HUES48 (cell line): ENCODE data around the gene REG3A.
A peak's percentile ranks its signal among the peaks of the same experiment; 100 is the strongest.

Experiments used
- H3K27ac ChIP-seq: one replicate; pipeline ENCODE4 v1.7.0; 2013; ENCODE audit warnings: low read depth, low read length, inconsistent platforms
- H3K27me3 ChIP-seq: 2 replicates; pipeline ENCODE4 v1.6.1; 2013; ENCODE audit warnings: mild to moderate bottlenecking, low read length; ENCODE audit not compliant: control insufficient read depth, insufficient read depth
- H3K36me3 ChIP-seq: 2 replicates; pipeline ENCODE4 v1.6.1; 2013; ENCODE audit warnings: low read length; ENCODE audit not compliant: control insufficient read depth, insufficient read depth
- H3K4me1 ChIP-seq: 2 replicates; pipeline ENCODE4 v1.6.1; 2013; ENCODE audit warnings: mild to moderate bottlenecking, low read length; ENCODE audit not compliant: control insufficient read depth, insufficient read depth
- H3K4me3 ChIP-seq: 2 replicates; pipeline ENCODE4 v1.5.1; 2013; ENCODE audit warnings: mild to moderate bottlenecking, low read depth, low read length
- H3K9ac ChIP-seq: 2 replicates; pipeline ENCODE4 v1.6.1; 2013; ENCODE audit warnings: mild to moderate bottlenecking, low read depth, low read length, moderate library complexity
- H3K9me3 ChIP-seq: 2 replicates; pipeline ENCODE4 v1.6.1; 2013; ENCODE audit warnings: low read length; ENCODE audit not compliant: control insufficient read depth, insufficient read depth

REG3A gene

GRCh38 chr2:79159653-79160052, at the start of gene REG3A:
REG3A (minus strand) TSS chr2:79159753; CDS start chr2:79159405, 348 bp downstream.
- no peak within 1 kb of the TSS for H3K27ac ChIP-seq
- no peaks in the 10 kb centered on the region for H3K9me3 ChIP-seq
- H3K9ac ChIP-seq = no peak within 1 kb of the TSS
- no peak within 1 kb of the TSS for H3K4me3 ChIP-seq
- no peaks in the 10 kb centered on the region for H3K36me3 ChIP-seq
- no peaks in the 10 kb centered on the region for H3K4me1 ChIP-seq
- no peaks in the 10 kb centered on the region for H3K27me3 ChIP-seq

GRCh38 chr2:79200762-79201161, 41.2 kb upstream of the REG3A start:
- Histone ChIP-seq H3K27me3 (no peaks in the 10 kb centered on the region), H3K9me3 (no peaks in the 10 kb centered on the region), H3K4me1 (peaks cover 33% of the 10 kb centered on the region), H3K4me3 (peak overlapping the region; percentile 26; the same call in 1 of the 2 replicates), H3K9ac (no peak overlapping the region), H3K36me3 (no peaks in the 10 kb centered on the region), H3K27ac (no peak overlapping the region)

- Histone ChIP-seq H3K27me3 (peaks cover 47% of the 10 kb centered on the region), H3K9me3 (no peaks in the 10 kb centered on the region), H3K4me3 (no peak overlapping the region), H3K36me3 (no peaks in the 10 kb centered on the region), H3K9ac (no peak overlapping the region), H3K27ac (no peak overlapping the region), H3K4me1 (no peaks in the 10 kb centered on the region)
Measured at GRCh38 chr2:79191816-79192215, 32.3 kb upstream of the REG3A start.

GRCh38 chr2:79191081-79191480, 31.5 kb upstream of the REG3A start:
- Histone ChIP-seq H3K27ac (no peak overlapping the region), H3K9ac (no peak overlapping the region), H3K4me1 (no peaks in the 10 kb centered on the region), H3K36me3 (no peaks in the 10 kb centered on the region), H3K4me3 (no peak overlapping the region), H3K27me3 (peaks cover 47% of the 10 kb centered on the region), H3K9me3 (no peaks in the 10 kb centered on the region)

GRCh38 chr2:79189465-79189864, 29.9 kb upstream of the REG3A start:
- H3K27ac ChIP-seq = no peak overlapping the region
- no peak overlapping the region for H3K9ac ChIP-seq
- H3K36me3 ChIP-seq = no peaks in the 10 kb centered on the region
- no peak overlapping the region for H3K4me3 ChIP-seq
- no peaks in the 10 kb centered on the region for H3K4me1 ChIP-seq
- H3K27me3 ChIP-seq = peaks cover 47% of the 10 kb centered on the region
- no peaks in the 10 kb centered on the region for H3K9me3 ChIP-seq

GRCh38 chr2:79181617-79182016, 22.1 kb upstream of the REG3A start:
- no peak overlapping the region for H3K4me3 ChIP-seq
- H3K9ac ChIP-seq = no peak overlapping the region
- H3K27me3 ChIP-seq = no peaks in the 10 kb centered on the region
- peaks cover 7% of the 10 kb centered on the region; the same call in 1 of the 2 replicates for H3K9me3 ChIP-seq
- no peak overlapping the region for H3K27ac ChIP-seq
- no peaks in the 10 kb centered on the region for H3K4me1 ChIP-seq
- H3K36me3 ChIP-seq = no peaks in the 10 kb centered on the region

- no peaks in the 10 kb centered on the region for H3K36me3 ChIP-seq
- H3K9me3 ChIP-seq = peaks cover 7% of the 10 kb centered on the region; the same call in 1 of the 2 replicates
- no peak overlapping the region for H3K9ac ChIP-seq
- no peaks in the 10 kb centered on the region for H3K27me3 ChIP-seq
- no peaks in the 10 kb centered on the region for H3K4me1 ChIP-seq
- H3K27ac ChIP-seq = no peak overlapping the region
- no peak overlapping the region for H3K4me3 ChIP-seq
Measured at GRCh38 chr2:79180092-79180491, 20.5 kb upstream of the REG3A start.

- H3K36me3 ChIP-seq = no peaks in the 10 kb centered on the region
- H3K4me3 ChIP-seq = no peak overlapping the region
- H3K27ac ChIP-seq = no peak overlapping the region
- H3K27me3 ChIP-seq = no peaks in the 10 kb centered on the region
- H3K9me3 ChIP-seq = peaks cover 7% of the 10 kb centered on the region; the same call in 1 of the 2 replicates
- H3K9ac ChIP-seq = no peak overlapping the region
- H3K4me1 ChIP-seq = no peaks in the 10 kb centered on the region
Measured at GRCh38 chr2:79179036-79179435, 19.5 kb upstream of the REG3A start.

- H3K9ac ChIP-seq = no peak overlapping the region
- H3K4me1 ChIP-seq = no peaks in the 10 kb centered on the region
- H3K36me3 ChIP-seq = no peaks in the 10 kb centered on the region
- H3K4me3 ChIP-seq = no peak overlapping the region
- no peaks in the 10 kb centered on the region for H3K27me3 ChIP-seq
- H3K27ac ChIP-seq = no peak overlapping the region
- H3K9me3 ChIP-seq = peaks cover 7% of the 10 kb centered on the region; the same call in 1 of the 2 replicates
Measured at GRCh38 chr2:79178076-79178674, 18.6 kb upstream of the REG3A start.

- no peaks in the 10 kb centered on the region for H3K9me3 ChIP-seq
- H3K27me3 ChIP-seq = no peaks in the 10 kb centered on the region
- H3K4me1 ChIP-seq = no peaks in the 10 kb centered on the region
- H3K4me3 ChIP-seq = no peak overlapping the region
- no peak overlapping the region for H3K27ac ChIP-seq
- H3K36me3 ChIP-seq = no peaks in the 10 kb centered on the region
- no peak overlapping the region for H3K9ac ChIP-seq
Measured at GRCh38 chr2:79171348-79171958, 11.9 kb upstream of the REG3A start.

GRCh38 chr2:79162801-79163200, 3.2 kb upstream of the REG3A start:
- Histone ChIP-seq H3K4me3 (no peak overlapping the region), H3K27ac (no peak overlapping the region), H3K4me1 (no peaks in the 10 kb centered on the region), H3K27me3 (no peaks in the 10 kb centered on the region), H3K36me3 (no peaks in the 10 kb centered on the region), H3K9ac (no peak overlapping the region), H3K9me3 (no peaks in the 10 kb centered on the region)
